Activated naive CD4-positive, alpha-beta T cell treated with anti-CD3 and anti-CD28 coated beads, Interleukin-2, amount 50 U/mL, for 16 hours (primary cell): ENCODE measurements around the gene ASB2.
A peak's percentile ranks its signal among the peaks of the same experiment; 100 is the strongest.

Experiments
- DNase-seq: peaks from one replicate; pipeline ENCODE4 v3.0.0-alpha.2; 2020

ASB2 gene

DNA sequence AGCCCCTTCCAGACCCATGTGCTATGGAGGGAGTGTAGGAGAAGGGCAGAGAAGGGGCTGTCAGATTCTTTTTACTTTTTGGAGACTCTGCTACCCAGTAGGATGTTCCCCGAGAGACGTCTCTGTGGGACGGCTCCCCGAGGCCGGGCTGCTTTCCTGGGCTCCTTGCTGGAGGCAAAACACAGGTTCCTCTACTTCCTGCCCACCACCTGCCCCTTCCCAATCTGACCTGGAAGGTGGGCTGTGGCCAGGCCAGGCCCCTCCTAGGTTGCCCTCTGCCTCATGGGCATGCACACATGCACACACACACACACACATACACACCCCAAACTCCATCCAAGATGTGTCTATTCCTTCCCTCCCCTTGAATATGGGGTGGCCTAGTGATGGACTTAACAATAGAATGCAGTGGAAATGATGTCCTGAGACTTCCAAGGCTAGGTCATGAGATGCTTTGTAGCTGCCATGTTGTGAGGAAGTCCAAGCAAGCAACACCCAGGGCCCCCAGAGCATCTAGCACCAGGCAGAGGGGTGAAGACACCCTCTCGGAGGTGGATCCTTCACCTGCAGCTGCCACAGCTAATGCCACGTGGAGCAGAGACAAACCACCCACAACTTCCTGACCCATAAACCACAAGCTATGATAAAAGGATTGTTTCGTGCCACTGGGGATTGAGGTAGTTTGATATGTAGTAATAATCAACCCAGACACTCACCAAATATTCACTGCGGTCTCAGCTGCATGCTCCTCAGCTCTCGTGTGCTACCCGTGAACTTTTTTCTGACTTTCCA lies 1.6 kb upstream of the ASB2 start:
- peak; percentile 85 for DNase-seq

- DNase-seq = no peak
Measured at GRCh38 chr14:93977171-93977570, 801 bp upstream of the ASB2 start.

- DNase-seq = no peak
Measured at GRCh38 chr14:93975791-93976476, 436 bp downstream of the ASB2 start.

- DNase-seq = no peak
Measured at GRCh38 chr14:93974833-93975232, 1.5 kb downstream of the ASB2 start.

DNA sequence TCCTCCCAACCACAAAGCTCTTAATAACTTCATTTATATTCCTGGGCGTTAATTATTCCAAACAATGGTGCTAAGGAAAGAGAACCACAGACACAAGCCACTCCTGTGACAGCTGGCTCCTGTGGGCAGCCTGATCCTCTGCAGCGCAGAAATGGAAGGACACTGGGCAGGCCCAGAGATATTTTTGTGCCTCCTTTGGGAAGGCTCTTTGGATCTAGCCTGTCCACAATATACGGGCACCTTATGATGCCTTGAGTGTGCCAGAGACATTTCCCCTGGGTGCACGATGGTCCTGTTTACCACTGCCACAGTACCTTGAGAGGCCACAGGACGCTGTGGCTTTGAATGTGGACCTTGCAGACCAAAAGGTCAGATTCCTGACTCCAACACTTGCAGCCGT lies 2.1 kb downstream of the ASB2 start:
- DNase-seq = no peak

- DNase-seq = no peak
Measured at GRCh38 chr14:93973607-93974006, 2.8 kb downstream of the ASB2 start.

DNA sequence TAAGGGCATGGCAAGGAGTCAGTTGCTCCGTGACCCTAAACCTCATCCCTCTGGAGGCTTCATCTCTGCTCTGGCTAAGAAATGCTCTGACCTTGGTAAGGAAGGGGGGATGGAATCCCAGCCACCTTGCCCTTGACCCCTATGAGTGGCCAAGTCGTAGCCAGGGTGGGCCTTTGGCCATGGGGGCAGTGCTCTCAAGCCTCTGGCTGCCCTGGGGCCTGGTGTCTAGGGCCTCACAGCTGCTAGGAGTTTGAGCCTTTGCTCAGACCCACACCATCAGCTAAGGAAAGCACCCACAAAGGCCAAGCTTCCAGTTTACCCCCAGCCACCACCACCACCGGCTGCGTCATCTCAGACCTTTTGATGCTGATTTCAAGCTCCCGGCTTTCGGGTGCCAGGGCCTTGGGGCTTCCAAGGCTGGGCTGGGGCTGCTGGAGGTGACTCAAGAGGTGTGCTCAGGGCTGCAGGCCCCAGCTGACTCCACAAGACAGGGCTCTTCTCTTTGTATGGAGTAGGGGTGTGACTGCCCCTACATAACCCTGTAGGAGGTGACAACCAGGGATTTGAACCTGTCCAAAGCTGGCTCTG lies 3.7 kb downstream of the ASB2 start:
- DNase-seq = no peak

GRCh38 chr14:93971635-93972027 lies 4.7 kb downstream of the ASB2 start:
- DNase-seq = no peak

GRCh38 chr14:93970965-93971634 lies 5.3 kb downstream of the ASB2 start:
- peak; percentile 64 for DNase-seq

DNA sequence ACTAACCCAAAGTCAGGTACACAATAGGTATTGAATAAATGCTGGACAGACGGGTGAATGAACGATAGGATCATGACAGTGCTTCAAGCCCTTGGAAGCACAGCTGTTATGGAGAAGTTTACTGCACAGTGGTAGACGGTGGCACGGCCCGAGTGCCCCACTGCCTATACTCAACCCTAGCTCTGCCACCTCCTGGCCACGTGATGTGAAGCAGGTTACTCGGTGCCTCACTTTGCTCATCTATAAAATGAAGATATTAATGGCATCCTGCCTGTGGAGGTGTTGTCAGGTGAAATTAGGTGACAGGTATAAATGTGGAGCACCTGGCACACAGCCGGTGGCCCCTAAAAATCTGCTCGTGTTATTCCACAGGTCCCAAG lies 5.8 kb downstream of the ASB2 start:
- peak; percentile 77 for DNase-seq

DNA sequence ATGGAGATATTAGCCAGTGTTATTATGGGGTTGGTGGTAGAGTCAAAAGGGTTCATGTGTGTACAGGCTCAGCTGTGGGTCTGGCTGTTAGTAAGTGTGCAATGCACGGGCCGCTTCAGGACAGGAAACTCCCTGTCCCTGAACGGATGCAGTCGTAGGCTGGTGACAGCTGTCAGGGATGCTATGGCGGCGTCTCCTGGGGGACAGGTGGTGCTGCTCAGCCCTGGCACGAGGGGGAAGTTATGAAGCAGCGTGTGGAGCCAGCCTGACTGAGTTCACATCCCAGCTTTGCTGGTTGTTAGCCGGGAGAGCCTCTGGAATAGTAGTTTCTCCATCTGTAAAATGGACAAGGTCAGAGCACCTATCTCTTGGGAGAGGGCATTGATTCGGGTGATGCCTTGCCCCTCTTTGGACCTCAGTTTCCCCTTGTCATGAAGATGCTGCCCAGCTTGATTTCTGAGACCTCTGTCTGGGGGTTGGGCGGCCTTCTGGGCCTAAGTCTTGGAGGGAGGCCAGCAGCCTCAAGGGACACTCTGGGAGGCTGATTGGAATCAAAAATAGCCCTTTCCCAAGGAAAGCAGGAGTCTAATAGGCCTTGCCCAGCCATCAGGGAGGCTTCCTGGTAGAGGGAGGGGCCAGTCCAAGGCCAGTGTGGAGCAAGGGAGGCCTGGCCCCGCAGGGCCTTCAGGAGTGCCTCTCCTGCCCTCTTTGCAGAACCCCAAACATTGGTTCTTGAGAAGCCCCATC lies 7.1 kb downstream of the ASB2 start:
- DNase-seq = no peak

- no peak for DNase-seq
Measured at GRCh38 chr14:93967637-93968250, 8.6 kb downstream of the ASB2 start.

- no peak for DNase-seq
Measured at GRCh38 chr14:93965946-93966474, 10.4 kb downstream of the ASB2 start.

DNA sequence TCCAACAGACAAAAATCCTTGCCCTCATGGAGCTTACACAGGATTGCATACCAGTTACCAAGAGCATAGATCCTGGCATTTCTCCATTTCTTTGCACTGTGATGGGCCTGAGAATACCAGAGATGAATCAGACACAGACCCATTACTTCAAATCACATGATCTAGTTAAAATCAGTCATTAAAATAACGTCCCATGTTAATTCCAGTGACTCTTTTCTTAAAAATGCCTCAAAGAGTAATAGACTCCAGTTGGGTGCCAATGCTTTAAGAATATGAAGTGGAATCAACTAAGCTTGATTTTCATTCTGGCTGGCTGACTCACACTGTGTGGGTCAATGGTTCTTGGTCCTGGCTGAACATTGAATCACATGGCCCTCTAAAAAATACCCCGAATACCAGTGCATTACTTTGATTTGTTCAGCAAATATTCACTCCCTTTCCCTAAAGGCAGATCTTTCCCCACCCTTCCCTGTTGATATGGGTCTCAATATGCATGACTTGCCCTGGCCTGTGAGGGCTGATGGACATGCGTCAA lies 11.0 kb downstream of the ASB2 start:
- DNase-seq = no peak

- no peak for DNase-seq
Measured at GRCh38 chr14:93964820-93965286, 11.5 kb downstream of the ASB2 start.

GRCh38 chr14:93964281-93964680 lies 12.1 kb downstream of the ASB2 start:
- no peak for DNase-seq

GRCh38 chr14:93963692-93964091 lies 12.7 kb downstream of the ASB2 start:
- DNase-seq = no peak

GRCh38 chr14:93962701-93963601 lies 13.4 kb downstream of the ASB2 start:
- no peak for DNase-seq

- DNase-seq = no peak
Measured at GRCh38 chr14:93961620-93962019, 14.8 kb downstream of the ASB2 start.

- no peak for DNase-seq
Measured at GRCh38 chr14:93960774-93961438, 15.5 kb downstream of the ASB2 start.
